ENCODE results near the gene GAD2.

GAD2 gene

GRCh38 chr10:26242706-26243350 lies 26.3 kb downstream of the GAD2 start:
- no peak for TF ChIP-seq REST (IDR thresholded peaks at IDR 0.05; ENCODE audit: low read depth)
- no peak for TF ChIP-seq YY1 (IDR thresholded peaks at IDR 0.05; ENCODE audit: low read depth)
- TF ChIP-seq CREB1 (IDR thresholded peaks at IDR 0.05; ENCODE audit: low read depth), result no peak
- no peak for TF ChIP-seq EP300 (IDR thresholded peaks at IDR 0.05; ENCODE audit: borderline replicate concordance)
- no peak for TF ChIP-seq EGR1 (IDR thresholded peaks at IDR 0.05)
- TF ChIP-seq TAF1 (IDR thresholded peaks at IDR 0.05; ENCODE audit: low read depth), result no peak
- TF ChIP-seq CEBPB (IDR thresholded peaks at IDR 0.05), result no peak
- TF ChIP-seq NFIC (IDR thresholded peaks at IDR 0.05), result no peak

GRCh38 chr10:26243351-26243720 lies 26.8 kb downstream of the GAD2 start:
- TF ChIP-seq USF1 (IDR thresholded peaks at IDR 0.05) (no peak), REST (IDR thresholded peaks at IDR 0.05; ENCODE audit: low read depth) (no peak), CEBPB (IDR thresholded peaks at IDR 0.05) (no peak), CREB1 (IDR thresholded peaks at IDR 0.05; ENCODE audit: low read depth) (no peak)

GRCh38 chr10:26249681-26250080 lies 33.1 kb downstream of the GAD2 start:
- no peak for TF ChIP-seq YY1 (IDR thresholded peaks at IDR 0.05; ENCODE audit: low read depth)
- TF ChIP-seq TEAD4 (IDR thresholded peaks at IDR 0.05), result no peak
- no peak for TF ChIP-seq REST (IDR thresholded peaks at IDR 0.05; ENCODE audit: low read depth)
- TF ChIP-seq RAD21 (IDR thresholded peaks at IDR 0.05; ENCODE audit: low read depth), result no peak
- no peak for TF ChIP-seq FOXM1 (IDR thresholded peaks at IDR 0.05; ENCODE audit: borderline replicate concordance, low read depth)
- TF ChIP-seq ZBTB7A (IDR thresholded peaks at IDR 0.05; ENCODE audit: low read depth), result no peak
- TF ChIP-seq EP300 (IDR thresholded peaks at IDR 0.05; ENCODE audit: borderline replicate concordance), result no peak

- TF ChIP-seq ZBTB7A (IDR thresholded peaks at IDR 0.05; ENCODE audit: low read depth), result no peak
- no peak for TF ChIP-seq YY1 (IDR thresholded peaks at IDR 0.05; ENCODE audit: low read depth)
- no peak for TF ChIP-seq RAD21 (IDR thresholded peaks at IDR 0.05; ENCODE audit: low read depth)
- no peak for TF ChIP-seq REST (IDR thresholded peaks at IDR 0.05; ENCODE audit: low read depth)
- no peak for TF ChIP-seq MAX (IDR thresholded peaks at IDR 0.05)
- no peak for TF ChIP-seq TEAD4 (IDR thresholded peaks at IDR 0.05)
- no peak for TF ChIP-seq TAF1 (IDR thresholded peaks at IDR 0.05; ENCODE audit: low read depth)
- TF ChIP-seq CREB1 (IDR thresholded peaks at IDR 0.05; ENCODE audit: low read depth), result no peak
- TF ChIP-seq EP300 (IDR thresholded peaks at IDR 0.05; ENCODE audit: borderline replicate concordance), result no peak
- no peak for TF ChIP-seq NFIC (IDR thresholded peaks at IDR 0.05)
- TF ChIP-seq FOXM1 (IDR thresholded peaks at IDR 0.05; ENCODE audit: borderline replicate concordance, low read depth), result no peak
- TF ChIP-seq EGR1 (IDR thresholded peaks at IDR 0.05), result no peak
- TF ChIP-seq CEBPB (IDR thresholded peaks at IDR 0.05), result no peak
- no peak for TF ChIP-seq TCF12 (IDR thresholded peaks at IDR 0.05; ENCODE audit: low read depth)
- no peak for TF ChIP-seq USF1 (IDR thresholded peaks at IDR 0.05)
These were observed 35.4 kb downstream of the GAD2 start for GRCh38 chr10:26251925-26252324.

Data from Ishikawa (cell line).